Stomach smooth muscle (tissue), 2 donors: ENCODE data around the gene FPGS.

Experiments used
- H3K27ac ChIP-seq: one replicate; pipeline ENCODE4 v1.7.0; 2013; ENCODE audit warnings: mild to moderate bottlenecking, low read length, inconsistent platforms
- H3K27me3 ChIP-seq, 2 donors: one replicate each; pipeline ENCODE4 v1.7.0; 2013; ENCODE audit warnings: low read length in 2 of 2; ENCODE audit not compliant: insufficient read depth in 2 of 2, control insufficient read depth in 1 of 2
- H3K36me3 ChIP-seq, 2 donors: one replicate each; pipeline ENCODE4 v1.7.0; 2013; ENCODE audit warnings: low read length in 2 of 2; ENCODE audit not compliant: control insufficient read depth in 2 of 2, insufficient read depth in 2 of 2
- H3K4me1 ChIP-seq: one replicate; pipeline ENCODE4 v1.7.0; 2013; ENCODE audit warnings: low read length; ENCODE audit not compliant: control insufficient read depth, insufficient read depth
- H3K4me3 ChIP-seq, 2 donors: one replicate each; pipeline ENCODE4 v1.7.0; 2013; ENCODE audit warnings: low read length in 2 of 2
- H3K9ac ChIP-seq, 2 donors: one replicate each; pipeline ENCODE4 v1.7.0; 2013; ENCODE audit warnings: low read length in 2 of 2, mild to moderate bottlenecking in 1 of 2
- H3K9me3 ChIP-seq, 2 donors: one replicate each; pipeline ENCODE4 v1.7.0; 2013; ENCODE audit warnings: low read length in 2 of 2; ENCODE audit not compliant: control insufficient read depth in 2 of 2
- donor health status: healthy.
- donor health status: Pancreatic carcinoma.

The FPGS gene

GRCh38 chr9:127761491-127761956, 41.2 kb upstream of the FPGS start:
- Histone ChIP-seq H3K4me3 (peak overlapping the region in 1 of 2 donors; percentile 15), H3K36me3 (no peaks in the 10 kb centered on the region), H3K27ac (peak overlapping the region; percentile 24), H3K4me1 (peaks cover 9% of the 10 kb centered on the region), H3K9me3 (no peaks in the 10 kb centered on the region), H3K27me3 (peaks cover 11 to 13% of the 10 kb centered on the region in 2 donors), H3K9ac (no peak overlapping the region)

GRCh38 chr9:127762111-127762676, 40.5 kb upstream of the FPGS start:
- peaks cover 9% of the 10 kb centered on the region for H3K4me1 ChIP-seq
- no peaks in the 10 kb centered on the region for H3K36me3 ChIP-seq
- H3K9me3 ChIP-seq = no peaks in the 10 kb centered on the region
- no peak overlapping the region for H3K4me3 ChIP-seq
- peaks cover 11 to 12% of the 10 kb centered on the region in 2 donors for H3K27me3 ChIP-seq
- H3K27ac ChIP-seq = peak overlapping the region; percentile 24
- H3K9ac ChIP-seq = no peak overlapping the region

- Histone ChIP-seq H3K4me1 (peaks cover 13% of the 10 kb centered on the region), H3K27me3 (peaks cover 8 to 11% of the 10 kb centered on the region in 2 donors), H3K9ac (no peak overlapping the region), H3K27ac (no peak overlapping the region), H3K9me3 (no peaks in the 10 kb centered on the region), H3K4me3 (no peak overlapping the region), H3K36me3 (no peaks in the 10 kb centered on the region)
These were observed 38.7 kb upstream of the FPGS start for GRCh38 chr9:127763918-127764384.

- Histone ChIP-seq H3K36me3 (no peaks in the 10 kb centered on the region), H3K27me3 (peaks cover 8 to 11% of the 10 kb centered on the region in 2 donors), H3K4me1 (peaks cover 13% of the 10 kb centered on the region), H3K9ac (no peak overlapping the region), H3K4me3 (no peak overlapping the region), H3K27ac (no peak overlapping the region), H3K9me3 (no peaks in the 10 kb centered on the region)
These were observed 37.3 kb upstream of the FPGS start for GRCh38 chr9:127765418-127765817.

GRCh38 chr9:127767410-127767809, 35.3 kb upstream of the FPGS start:
- Histone ChIP-seq H3K4me3 (no peak overlapping the region), H3K4me1 (peaks cover 22% of the 10 kb centered on the region), H3K27ac (peak overlapping the region; percentile 41), H3K9ac (no peak overlapping the region), H3K27me3 (peaks cover 0 to 6% of the 10 kb centered on the region in 2 donors), H3K9me3 (no peaks in the 10 kb centered on the region), H3K36me3 (no peaks in the 10 kb centered on the region)

GRCh38 chr9:127767909-127768331, 34.8 kb upstream of the FPGS start:
- Histone ChIP-seq H3K4me3 (no peak overlapping the region), H3K27me3 (peaks cover 0 to 6% of the 10 kb centered on the region in 2 donors), H3K9me3 (no peaks in the 10 kb centered on the region), H3K27ac (peak overlapping the region; percentile 41), H3K9ac (no peak overlapping the region), H3K4me1 (peaks cover 22% of the 10 kb centered on the region), H3K36me3 (no peaks in the 10 kb centered on the region)

- Histone ChIP-seq H3K27ac (peak overlapping the region; percentile 41), H3K4me3 (no peak overlapping the region), H3K4me1 (peaks cover 22% of the 10 kb centered on the region), H3K9me3 (no peaks in the 10 kb centered on the region), H3K36me3 (no peaks in the 10 kb centered on the region), H3K9ac (no peak overlapping the region), H3K27me3 (peaks cover 0 to 4% of the 10 kb centered on the region in 2 donors)
These were observed 34.0 kb upstream of the FPGS start for GRCh38 chr9:127768698-127769097.

GRCh38 chr9:127769101-127769500, 33.6 kb upstream of the FPGS start:
- H3K4me1 ChIP-seq = peaks cover 22% of the 10 kb centered on the region
- H3K27me3 ChIP-seq = peaks cover 0 to 4% of the 10 kb centered on the region in 2 donors
- H3K9ac ChIP-seq = no peak overlapping the region
- H3K36me3 ChIP-seq = no peaks in the 10 kb centered on the region
- H3K27ac ChIP-seq = no peak overlapping the region
- H3K4me3 ChIP-seq = no peak overlapping the region
- no peaks in the 10 kb centered on the region for H3K9me3 ChIP-seq

GRCh38 chr9:127769929-127770582, 32.6 kb upstream of the FPGS start:
- Histone ChIP-seq H3K4me3 (peak overlapping the region; percentile 27 to 74), H3K27me3 (peaks cover 0 to under 1% of the 10 kb centered on the region in 2 donors), H3K27ac (peak overlapping the region; percentile 37), H3K9me3 (no peaks in the 10 kb centered on the region), H3K4me1 (peaks cover 22% of the 10 kb centered on the region), H3K36me3 (no peaks in the 10 kb centered on the region), H3K9ac (peak overlapping the region; percentile 36 to 39)

- Histone ChIP-seq H3K36me3 (no peaks in the 10 kb centered on the region), H3K27ac (peak overlapping the region; percentile 37), H3K9ac (peak overlapping the region; percentile 36 to 39), H3K4me3 (peak overlapping the region; percentile 27 to 74), H3K9me3 (no peaks in the 10 kb centered on the region), H3K4me1 (peaks cover 22% of the 10 kb centered on the region), H3K27me3 (no peaks in the 10 kb centered on the region)
These were observed 32.1 kb upstream of the FPGS start for GRCh38 chr9:127770583-127770904.
